Transverse colon (tissue), 3 donors: ENCODE results near the gene ZNF516.

Experiments
- EP300 ChIP-seq: sonication (generic); formaldehyde crosslinking; IDR thresholded peaks from one replicate; pipeline ENCODE4 v1.6.1; 2017; ENCODE audit warnings: antibody characterized with exemption, low read depth
- TF ChIP-seq, protein P1 (sequence below), 5 experiments: fragments of 200-600 bp in 3 of 5; fragments of 450-650 bp in 2 of 5; sonication (generic) in 3 of 5; IDR thresholded peaks; 1 replicate in 2 of 5; 2 replicates in 3 of 5; pipeline ENCODE4 v1.5.1; 2016 to 2017; ENCODE audit warnings: antibody characterized with exemption in 5 of 5, inconsistent platforms in 3 of 5, mild to moderate bottlenecking in 2 of 5, moderate library complexity in 1 of 5

DNA sequence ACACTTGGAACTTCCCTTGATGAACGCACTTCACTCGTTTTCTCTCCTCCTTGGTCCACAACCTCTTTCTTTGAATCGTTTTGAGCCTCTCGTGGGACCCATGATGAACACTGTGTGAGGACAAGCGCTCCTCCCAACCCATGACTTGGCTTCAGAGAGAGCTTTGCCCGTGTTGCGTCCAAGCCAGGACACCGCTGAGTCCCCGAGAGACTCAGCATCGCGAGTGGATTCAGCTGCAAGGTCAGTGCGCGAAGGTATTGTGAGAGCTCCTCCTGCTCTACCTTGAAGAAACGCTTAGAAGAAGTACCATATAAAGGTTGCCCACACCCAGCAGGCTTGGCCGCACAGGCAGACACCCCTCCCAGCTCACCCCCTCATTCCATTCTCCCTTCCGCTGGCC lies 58.7 kb downstream of the ZNF516 start:
- TF ChIP-seq, protein P1, sequence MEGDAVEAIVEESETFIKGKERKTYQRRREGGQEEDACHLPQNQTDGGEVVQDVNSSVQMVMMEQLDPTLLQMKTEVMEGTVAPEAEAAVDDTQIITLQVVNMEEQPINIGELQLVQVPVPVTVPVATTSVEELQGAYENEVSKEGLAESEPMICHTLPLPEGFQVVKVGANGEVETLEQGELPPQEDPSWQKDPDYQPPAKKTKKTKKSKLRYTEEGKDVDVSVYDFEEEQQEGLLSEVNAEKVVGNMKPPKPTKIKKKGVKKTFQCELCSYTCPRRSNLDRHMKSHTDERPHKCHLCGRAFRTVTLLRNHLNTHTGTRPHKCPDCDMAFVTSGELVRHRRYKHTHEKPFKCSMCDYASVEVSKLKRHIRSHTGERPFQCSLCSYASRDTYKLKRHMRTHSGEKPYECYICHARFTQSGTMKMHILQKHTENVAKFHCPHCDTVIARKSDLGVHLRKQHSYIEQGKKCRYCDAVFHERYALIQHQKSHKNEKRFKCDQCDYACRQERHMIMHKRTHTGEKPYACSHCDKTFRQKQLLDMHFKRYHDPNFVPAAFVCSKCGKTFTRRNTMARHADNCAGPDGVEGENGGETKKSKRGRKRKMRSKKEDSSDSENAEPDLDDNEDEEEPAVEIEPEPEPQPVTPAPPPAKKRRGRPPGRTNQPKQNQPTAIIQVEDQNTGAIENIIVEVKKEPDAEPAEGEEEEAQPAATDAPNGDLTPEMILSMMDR (IDR thresholded peaks at IDR 0.05), result no peak
- no peak for TF ChIP-seq EP300
